Colonic mucosa (tissue), 4 donors: ENCODE data around the gene VDAC1. TPM values are rescaled to one million over a fixed set of nuclear protein-coding genes. Genes with fewer than 3 reads are reported as not detected.
"Not testable (repeated sequence)": the region's sequence is repeated elsewhere in the genome, so short reads cannot be mapped to it uniquely, and the experiment has no call there.

ENCODE experiments used
- DNase-seq: peaks from one replicate; pipeline ENCODE4 v3.0.0-alpha.2; 2020
- H3K27ac ChIP-seq: fragments of 200-600 bp; one replicate; pipeline ENCODE4 v1.8.0; 2021
- H3K27me3 ChIP-seq: fragments of 200-600 bp; one replicate; pipeline ENCODE4 v1.8.0; 2021
- H3K36me3 ChIP-seq: fragments of 200-600 bp; one replicate; pipeline ENCODE4 v1.8.0; 2021
- H3K4me1 ChIP-seq: fragments of 200-600 bp; one replicate; pipeline ENCODE4 v1.8.0; 2021; ENCODE audit warnings: mild to moderate bottlenecking
- H3K4me3 ChIP-seq: fragments of 200-600 bp; one replicate; pipeline ENCODE4 v1.8.0; 2021
- H3K9ac ChIP-seq, 2 donors: one replicate each; pipeline ENCODE4 v1.7.0; 2013; ENCODE audit warnings: control low read depth in 2 of 2, low read depth in 2 of 2, low read length in 2 of 2
- H3K9me3 ChIP-seq: fragments of 200-600 bp; one replicate; pipeline ENCODE4 v1.8.0; 2021
- intact Hi-C: fragments of 100-400 bp; cut with DNase I; formaldehyde crosslinking; loops from one replicate; pipeline ENCODE4 v1.14.1; 2022
- total RNA-seq, 2 donors: library from RNA; stranded (reverse); fragmentation: NEBNext Ultra II Directional in 1 of 2; extraction: Animal tissue kit (Norgen Biotek cat#: 25700) in 1 of 2; gene quantifications; one replicate each; pipeline ENCODE4 v1.2.1, GENCODE V29; 2021
- TF ChIP-seq, protein P1 (sequence below): fragments of 200-600 bp; IDR thresholded peaks from one replicate; pipeline ENCODE4 v1.8.0; 2022; ENCODE audit warnings: antibody characterized with exemption, mild to moderate bottlenecking
- donor health status: healthy.
- donor health status: DM: no; HTN: no; CAD: no.
- donor health status: DM: no; HTN: no; CAD: no.

VDAC1 gene
- total RNA-seq, 2 donors from 2014 or later = 297 to 306 TPM

DNA sequence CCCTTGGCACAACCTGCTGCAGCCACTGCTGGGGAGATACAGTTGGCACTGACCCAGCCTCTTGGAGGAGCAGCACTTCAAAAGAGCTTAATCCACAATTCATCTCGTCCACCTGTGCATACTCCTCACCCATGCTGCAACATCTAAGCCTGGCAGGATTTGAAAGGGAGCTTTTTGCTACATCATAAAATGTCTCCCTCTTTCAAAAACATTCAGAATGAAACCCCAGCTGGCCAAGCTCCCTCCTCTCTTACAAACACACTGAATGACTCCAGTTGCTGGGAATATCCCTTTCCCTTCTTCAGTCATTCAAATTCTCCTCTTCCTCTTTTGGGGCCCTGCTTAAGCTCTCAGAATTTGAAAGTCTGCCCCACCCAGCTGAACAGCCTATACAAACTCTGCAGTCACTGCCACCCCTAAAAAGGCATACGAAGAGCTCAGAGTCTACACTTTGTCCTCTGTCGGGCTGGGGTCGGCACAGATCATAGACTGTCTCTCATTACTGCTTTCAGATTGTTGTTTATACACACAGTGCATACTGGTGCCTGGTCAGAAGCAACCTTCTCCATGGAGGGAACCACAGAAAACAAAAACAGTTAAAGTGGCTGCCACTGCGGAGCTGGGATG lies 27.5 kb downstream of the VDAC1 start:
- H3K27ac ChIP-seq = no peak overlapping the region
- no peak overlapping the region for H3K9ac ChIP-seq
- peaks cover 13% of the 10 kb centered on the region for H3K36me3 ChIP-seq
- intact Hi-C loops = no loop called here
- TF ChIP-seq, protein P1, sequence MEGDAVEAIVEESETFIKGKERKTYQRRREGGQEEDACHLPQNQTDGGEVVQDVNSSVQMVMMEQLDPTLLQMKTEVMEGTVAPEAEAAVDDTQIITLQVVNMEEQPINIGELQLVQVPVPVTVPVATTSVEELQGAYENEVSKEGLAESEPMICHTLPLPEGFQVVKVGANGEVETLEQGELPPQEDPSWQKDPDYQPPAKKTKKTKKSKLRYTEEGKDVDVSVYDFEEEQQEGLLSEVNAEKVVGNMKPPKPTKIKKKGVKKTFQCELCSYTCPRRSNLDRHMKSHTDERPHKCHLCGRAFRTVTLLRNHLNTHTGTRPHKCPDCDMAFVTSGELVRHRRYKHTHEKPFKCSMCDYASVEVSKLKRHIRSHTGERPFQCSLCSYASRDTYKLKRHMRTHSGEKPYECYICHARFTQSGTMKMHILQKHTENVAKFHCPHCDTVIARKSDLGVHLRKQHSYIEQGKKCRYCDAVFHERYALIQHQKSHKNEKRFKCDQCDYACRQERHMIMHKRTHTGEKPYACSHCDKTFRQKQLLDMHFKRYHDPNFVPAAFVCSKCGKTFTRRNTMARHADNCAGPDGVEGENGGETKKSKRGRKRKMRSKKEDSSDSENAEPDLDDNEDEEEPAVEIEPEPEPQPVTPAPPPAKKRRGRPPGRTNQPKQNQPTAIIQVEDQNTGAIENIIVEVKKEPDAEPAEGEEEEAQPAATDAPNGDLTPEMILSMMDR = no peak
- DNase-seq = no peak
- H3K4me1 ChIP-seq = no peaks in the 10 kb centered on the region
- no peaks in the 10 kb centered on the region for H3K27me3 ChIP-seq
- H3K9me3 ChIP-seq = no peaks in the 10 kb centered on the region
- H3K4me3 ChIP-seq = no peak overlapping the region

DNA sequence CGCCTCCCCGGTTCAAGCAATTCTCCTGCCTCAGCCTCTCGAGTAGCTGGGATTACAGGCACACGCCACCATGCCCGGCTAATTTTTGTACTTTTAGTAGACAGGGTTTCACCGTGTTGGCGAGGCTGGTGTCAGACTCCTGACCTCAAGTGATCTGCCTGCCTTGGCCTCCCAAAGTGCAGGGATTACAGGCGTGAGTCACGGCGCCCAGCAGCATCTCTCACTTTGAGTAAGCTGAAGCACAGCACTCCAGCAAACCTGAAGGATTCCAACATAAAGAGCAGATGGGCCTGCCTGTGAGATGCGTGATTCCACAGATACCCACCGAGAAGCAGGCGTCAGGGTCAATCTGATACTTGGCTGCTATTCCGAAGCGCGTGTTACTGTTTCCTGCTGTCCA lies 29.2 kb downstream of the VDAC1 start:
- H3K27me3 ChIP-seq, H3K4me3 ChIP-seq, H3K4me1 ChIP-seq, H3K27ac ChIP-seq, intact Hi-C loops, H3K9ac ChIP-seq, DNase-seq, H3K9me3 ChIP-seq: not testable (repeated sequence)
- peaks cover 13% of the 10 kb centered on the region for H3K36me3 ChIP-seq

DNA sequence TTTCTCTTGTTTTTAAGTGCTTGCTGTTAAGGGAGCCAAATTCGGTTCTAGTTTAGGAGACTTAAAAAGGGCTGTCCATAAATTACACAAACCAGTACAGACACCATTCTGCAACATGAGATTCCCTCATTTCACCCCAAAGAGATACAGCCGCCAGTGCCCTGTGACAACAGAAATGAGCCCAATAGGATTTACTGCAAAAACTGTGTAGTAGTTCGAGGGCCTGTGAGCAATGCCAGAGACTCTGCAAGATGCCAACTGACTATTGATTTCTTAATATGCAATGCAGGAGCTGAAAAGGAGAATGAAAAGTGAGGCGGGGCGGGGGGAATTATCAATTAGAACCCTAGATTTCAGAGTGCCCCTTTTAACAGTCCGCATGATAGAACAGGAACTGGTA lies 30.6 kb downstream of the VDAC1 start:
- Histone ChIP-seq H3K9ac (no peak overlapping the region), H3K4me1 (peaks cover 2% of the 10 kb centered on the region), H3K36me3 (peaks cover 13% of the 10 kb centered on the region), H3K9me3 (no peaks in the 10 kb centered on the region), H3K4me3 (no peak overlapping the region), H3K27ac (no peak overlapping the region), H3K27me3 (no peaks in the 10 kb centered on the region)
- TF ChIP-seq, protein P1 = no peak
- intact Hi-C loops = no loop called here
- DNase-seq = no peak

DNA sequence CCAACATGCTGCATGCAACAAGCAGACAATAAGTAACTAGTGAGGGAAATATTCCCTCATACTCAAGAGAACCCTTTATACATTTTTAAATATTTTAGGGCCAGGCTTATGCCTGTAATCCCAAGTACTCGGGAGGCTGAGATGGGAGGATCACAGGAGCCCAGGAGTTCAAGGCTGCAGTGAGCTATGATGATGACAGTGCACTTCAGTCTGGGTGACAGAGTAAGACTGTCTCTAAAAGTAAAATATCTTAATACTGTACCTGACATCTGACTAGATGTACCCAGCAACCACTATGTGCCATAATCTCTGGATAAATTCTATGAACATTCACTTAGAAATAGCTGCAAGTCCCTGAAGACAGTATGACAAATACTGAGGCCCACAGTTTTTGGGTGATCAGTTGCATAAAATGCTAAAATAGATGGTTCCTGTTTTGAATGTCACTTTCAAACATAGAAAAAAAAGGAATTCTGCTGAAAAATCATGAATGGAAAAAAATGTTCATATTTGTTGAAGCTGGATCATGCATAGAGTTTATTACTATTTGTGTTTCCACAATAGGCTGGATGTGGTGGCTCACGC lies 34.4 kb downstream of the VDAC1 start:
- no peaks in the 10 kb centered on the region for H3K9me3 ChIP-seq
- H3K36me3 ChIP-seq = peaks cover 13% of the 10 kb centered on the region

DNA sequence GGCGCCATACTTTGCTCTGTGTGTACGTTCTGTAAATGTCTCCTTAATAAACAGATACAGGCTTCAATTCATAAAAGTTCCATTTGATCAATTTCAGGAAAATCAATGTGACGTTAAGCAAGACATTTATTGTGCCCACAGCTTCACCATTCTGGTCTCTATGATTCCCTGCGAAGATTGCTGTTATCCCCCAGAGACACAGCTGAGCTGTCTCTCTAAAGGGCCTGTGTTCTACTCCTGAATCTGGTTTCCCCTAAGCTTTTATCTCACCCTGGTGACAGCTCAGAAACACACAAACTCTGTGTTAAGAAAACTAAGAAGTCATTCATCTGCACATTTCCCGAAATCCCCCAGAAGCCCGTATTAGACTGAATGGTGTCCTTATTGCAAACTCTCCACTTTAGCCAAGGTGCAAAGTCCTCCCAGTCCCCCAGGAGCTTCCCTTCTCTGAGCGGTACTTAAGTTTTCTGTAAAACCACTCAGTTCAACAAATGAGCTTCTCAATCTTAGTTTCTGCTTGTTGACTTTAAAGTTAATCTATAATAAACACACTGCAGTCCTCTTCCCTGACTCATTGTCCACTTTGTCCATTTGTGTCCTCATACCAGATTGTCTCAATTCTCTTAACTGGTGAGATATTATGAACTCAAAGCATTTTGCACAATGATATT lies 35.0 kb downstream of the VDAC1 start:
- Histone ChIP-seq H3K4me3 (no peak overlapping the region), H3K9ac (peak overlapping the region in 1 of 2 donors; percentile 4), H3K9me3 (no peaks in the 10 kb centered on the region), H3K4me1 (peaks cover 10% of the 10 kb centered on the region), H3K36me3 (peaks cover 13% of the 10 kb centered on the region), H3K27me3 (no peaks in the 10 kb centered on the region), H3K27ac (peak overlapping the region; percentile 23)
- no peak for DNase-seq
- intact Hi-C loops = no loop called here
- TF ChIP-seq, protein P1 = no peak

More for the DNA sequence above, 34.4 kb downstream of the VDAC1 start:
- no peaks in the 10 kb centered on the region for H3K27me3 ChIP-seq
- H3K27ac ChIP-seq = peak overlapping the region; percentile 23
- no peak overlapping the region for H3K9ac ChIP-seq
- H3K4me1 ChIP-seq = peaks cover 10% of the 10 kb centered on the region
- intact Hi-C loops = no loop called here
- no peak for DNase-seq
- H3K4me3 ChIP-seq = no peak overlapping the region
- TF ChIP-seq, protein P1 = no peak
